COLO829 (cell line): ENCODE results near the gene SPEM3.
A peak's percentile ranks its signal among the peaks of the same experiment; 100 is the strongest.

Experiments used
- DNase-seq: peaks from one replicate; pipeline ENCODE4 v3.0.0; 2012; ENCODE audit warnings: low spot score

SPEM3 gene

DNA sequence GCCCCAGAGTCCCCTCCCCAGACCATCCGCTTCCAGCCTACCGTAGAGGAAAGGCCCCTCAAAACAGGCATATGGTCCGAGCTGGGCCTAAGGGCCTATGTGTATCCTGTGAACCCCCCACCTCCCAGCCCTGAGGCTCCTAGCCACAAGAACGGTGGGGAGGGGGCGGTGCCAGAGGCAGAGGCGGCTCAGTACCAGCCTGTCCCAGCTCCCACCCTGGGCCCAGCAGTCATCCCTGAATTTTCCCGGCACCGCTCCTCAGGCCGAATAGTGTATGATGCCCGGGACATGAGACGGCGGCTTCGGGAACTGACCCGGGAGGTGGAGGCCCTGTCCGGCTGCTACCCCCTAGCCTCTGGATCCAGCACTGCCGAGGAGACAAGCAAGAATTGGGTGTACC, 7.5 kb upstream of the SPEM3 start:
- no peak for DNase-seq

DNA sequence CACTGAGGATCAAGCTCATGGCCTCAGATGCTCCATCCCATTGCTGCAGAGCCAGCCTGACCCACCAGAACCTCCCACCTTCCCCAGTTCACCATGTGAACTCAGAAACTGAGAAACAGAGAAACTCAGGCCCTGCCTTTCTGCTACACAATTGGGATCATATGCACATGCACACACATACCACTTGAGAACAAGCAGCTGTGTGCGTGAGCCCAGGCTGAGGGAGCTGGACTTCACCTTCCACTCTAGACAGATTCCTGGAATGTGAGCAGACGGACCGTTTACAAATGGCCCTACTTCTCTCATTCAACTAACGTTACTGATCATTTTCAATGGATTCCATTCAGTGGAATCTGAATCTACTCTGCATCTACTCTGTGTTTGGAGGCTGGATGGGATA, 5.0 kb upstream of the SPEM3 start:
- no peak for DNase-seq

DNA sequence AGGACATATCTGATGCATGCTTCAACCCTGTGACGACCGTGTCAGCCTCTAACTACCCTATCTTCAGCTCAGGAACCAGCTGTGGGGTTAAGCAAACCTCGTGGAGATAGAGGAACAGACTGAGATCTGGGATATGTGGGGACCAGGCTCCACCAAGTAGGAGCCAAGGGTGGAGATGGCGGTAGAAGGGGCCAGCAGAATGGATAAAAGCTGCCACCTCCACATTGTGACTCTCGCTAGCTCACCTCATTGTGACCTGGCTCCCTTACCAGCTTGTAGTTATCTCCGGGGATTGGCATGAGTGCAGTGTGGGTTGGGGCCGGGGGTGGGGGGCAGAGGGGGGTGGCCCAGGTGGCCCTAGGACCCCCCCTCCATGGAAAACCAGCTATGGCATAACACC, 3.3 kb upstream of the SPEM3 start, which contains the start of gene SPEM2:
SPEM2 (plus strand) TSS at position 301 of the 400 bp plus-strand sequence; CDS start at position 374, 73 bp downstream.
- DNase-seq = no peak

DNA sequence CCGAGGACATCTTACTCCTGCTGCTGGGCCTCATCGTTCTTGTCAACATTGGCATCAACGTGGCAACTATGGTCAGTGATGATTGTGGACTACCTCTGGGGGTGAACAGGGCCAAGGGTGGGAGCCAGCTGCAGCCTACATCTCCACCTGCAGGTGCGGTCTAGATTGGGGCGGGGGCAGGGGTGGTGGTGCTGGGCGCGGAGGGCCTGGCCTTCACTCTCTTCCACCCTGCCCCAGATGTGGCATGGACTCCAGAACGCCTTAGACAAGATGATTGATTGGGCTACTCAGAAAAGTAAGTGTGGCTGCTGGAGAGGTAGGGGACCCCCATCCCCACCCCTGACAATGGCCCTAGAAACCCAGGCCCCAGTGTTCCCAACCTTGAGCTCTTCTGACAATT, 2.9 kb upstream of the SPEM3 start:
- no peak for DNase-seq

DNA sequence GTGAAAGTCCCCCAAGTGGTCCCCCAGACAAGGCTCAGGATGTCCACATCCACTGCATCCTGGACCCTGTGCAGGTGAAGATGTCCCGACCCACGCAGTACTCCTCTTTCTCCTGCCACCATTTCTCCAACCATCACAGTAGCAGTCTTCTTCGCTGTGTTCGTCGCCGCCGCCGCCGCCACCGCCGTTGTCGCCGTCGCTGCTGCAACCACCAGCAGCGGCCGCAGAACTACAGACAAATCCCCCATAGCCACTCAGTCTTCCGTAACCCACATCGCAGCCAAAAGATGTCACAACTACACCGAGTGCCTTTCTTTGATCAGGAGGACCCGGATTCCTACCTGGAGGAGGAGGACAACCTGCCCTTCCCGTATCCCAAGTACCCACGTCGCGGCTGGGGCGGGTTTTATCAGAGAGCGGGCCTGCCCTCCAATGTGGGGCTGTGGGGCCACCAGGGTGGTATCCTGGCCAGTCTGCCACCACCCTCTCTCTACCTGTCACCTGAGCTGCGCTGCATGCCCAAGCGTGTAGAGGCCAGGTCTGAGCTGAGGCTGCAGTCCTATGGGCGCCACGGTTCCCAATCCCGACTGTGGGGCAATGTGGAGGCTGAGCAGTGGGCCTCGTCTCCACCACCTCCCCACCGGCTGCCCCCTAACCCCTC, 2.3 kb upstream of the SPEM3 start:
- DNase-seq = no peak

DNA sequence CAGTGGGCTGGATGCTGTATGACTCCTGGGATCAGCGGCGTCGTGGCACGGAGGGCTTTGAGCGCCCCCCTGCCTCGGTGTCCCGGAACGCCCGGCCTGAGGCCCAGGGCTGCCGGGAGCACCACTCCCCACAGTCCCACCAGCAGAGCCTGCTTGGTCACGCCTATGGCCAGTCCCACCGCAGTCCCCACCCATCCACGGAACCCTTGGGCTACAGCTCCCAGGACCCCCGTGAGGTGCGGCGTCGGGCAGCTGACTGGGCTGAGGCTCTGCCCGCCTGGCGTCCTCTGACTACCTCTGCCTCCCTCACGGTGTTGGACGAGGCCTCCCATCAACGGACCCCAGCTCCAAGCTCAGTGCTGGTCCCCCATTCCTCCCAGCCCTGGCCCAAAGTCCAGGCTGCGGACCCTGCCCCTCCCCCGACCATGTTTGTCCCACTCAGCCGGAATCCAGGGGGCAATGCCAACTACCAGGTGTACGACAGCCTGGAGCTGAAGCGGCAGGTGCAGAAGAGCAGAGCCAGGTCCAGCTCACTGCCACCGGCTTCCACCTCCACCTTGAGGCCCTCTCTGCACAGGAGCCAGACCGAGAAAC, 1.7 kb upstream of the SPEM3 start:
- no peak for DNase-seq

DNA sequence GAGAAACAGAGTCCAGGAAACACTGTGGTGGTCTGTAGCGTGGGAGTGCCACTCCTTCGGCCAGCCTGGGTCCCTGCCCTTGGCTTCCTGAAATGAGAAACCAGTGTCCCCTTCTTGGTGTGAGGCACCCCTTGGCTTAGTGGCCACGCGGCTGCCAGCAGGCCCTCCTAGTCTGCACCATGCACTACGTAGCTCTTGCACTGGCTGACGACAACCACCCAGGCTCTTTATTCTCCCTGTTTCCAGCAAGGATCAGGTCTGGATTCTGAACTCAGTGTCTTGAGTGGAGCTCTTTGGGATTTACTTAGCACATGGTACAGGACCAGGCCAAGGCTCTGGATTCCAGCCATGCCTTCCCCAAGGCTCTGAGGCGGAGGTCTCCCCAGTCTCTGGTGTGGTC, 1.1 kb upstream of the SPEM3 start:
- no peak for DNase-seq

DNA sequence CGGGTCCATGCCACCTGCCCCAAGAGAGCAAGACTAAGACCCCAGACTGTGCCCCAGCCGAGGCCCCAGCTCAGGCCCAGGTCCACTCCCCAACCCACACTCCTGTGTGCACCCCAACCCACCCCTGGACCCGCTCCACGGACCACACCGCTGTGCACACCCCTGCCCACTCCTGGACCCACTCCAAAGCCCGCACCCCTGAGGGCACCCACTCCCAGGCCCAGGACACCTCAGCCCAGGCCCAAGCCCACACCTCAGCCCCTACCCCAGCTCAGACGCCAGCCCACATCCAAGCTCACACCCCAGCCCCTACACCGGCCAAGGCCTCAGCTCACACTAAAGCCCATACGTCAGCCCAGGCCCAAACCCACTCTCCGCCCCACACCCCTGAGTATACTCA, 1.1 kb downstream of the SPEM3 start:
- no peak for DNase-seq

DNA sequence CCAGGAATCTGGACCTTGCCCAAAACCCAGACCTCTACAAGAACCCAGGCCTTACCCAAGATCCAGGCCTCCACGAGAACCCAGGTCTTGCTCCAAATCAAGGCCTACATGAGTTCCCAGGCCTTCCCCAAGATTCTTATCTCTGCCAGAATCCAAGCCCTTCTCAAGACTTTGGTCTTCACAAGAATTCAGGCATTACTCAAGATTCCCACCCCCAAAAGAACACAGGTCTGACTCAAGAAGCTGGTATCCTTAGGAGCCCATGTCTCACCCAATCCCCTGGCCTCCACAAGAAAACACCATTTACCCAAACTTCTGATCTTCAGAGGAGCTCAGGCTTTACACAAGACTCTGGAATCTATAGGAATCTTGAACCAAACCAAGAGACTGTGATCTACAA, 2.6 kb downstream of the SPEM3 start:
- DNase-seq = no peak

DNA sequence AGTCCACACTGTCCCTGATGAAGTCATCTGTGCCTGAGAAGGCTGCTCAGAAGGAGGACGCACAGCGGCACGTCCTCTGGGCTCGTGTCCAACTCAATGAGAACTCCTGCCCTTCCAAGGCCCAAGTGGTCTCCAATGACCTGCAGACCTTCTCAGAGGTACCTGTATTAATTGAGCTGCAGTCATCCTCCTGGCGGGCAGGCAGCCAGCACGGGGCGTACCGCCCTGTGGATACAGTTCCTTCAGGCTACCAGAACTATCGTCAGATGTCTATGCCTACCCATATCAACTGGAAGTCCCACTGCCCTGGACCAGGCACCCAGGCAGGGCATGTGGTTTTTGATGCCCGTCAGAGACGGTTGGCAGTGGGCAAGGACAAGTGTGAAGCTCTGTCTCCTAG, 3.6 kb downstream of the SPEM3 start:
- no peak for DNase-seq

DNA sequence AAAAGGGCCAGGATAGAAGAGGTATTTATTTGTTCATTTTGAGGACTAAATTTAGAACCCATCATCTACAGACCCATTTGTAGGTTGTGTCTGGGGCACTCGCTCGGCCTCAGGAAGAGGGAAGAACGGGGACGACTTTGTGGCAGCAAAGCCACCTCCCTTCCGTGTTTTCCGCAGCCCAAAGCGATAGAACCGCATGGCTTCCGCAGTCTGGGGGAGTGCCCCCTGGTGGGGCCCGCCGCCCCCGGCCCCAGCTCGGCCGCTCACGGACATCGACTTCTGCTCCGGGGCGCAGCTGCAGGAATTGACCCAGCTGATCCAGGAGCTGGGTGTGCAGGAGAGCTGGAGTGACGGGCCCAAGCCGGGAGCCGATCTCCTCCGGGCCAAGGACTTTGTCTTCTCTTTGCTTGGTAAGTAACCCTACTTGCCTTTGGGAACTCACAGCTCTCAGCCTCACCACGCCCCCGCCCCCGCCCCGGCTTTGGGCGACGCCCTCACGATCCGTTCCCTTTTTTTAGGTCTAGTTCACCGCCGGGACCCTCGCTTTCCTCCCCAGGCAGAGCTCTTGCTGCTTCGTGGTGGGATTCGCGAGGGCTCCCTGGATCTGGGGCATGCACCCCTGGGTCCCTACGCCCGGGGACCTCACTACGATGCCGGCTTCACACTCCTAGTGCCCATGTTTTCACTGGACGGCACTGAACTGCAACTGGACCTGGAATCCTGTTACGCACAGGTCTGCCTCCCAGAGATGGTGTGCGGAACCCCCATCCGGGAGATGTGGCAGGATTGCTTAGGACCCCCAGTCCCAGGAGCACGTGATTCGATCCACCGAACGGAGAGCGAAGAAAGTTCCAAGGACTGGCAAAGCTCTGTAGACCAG, 7.3 kb downstream of the SPEM3 start:
- DNase-seq = no peak

DNA sequence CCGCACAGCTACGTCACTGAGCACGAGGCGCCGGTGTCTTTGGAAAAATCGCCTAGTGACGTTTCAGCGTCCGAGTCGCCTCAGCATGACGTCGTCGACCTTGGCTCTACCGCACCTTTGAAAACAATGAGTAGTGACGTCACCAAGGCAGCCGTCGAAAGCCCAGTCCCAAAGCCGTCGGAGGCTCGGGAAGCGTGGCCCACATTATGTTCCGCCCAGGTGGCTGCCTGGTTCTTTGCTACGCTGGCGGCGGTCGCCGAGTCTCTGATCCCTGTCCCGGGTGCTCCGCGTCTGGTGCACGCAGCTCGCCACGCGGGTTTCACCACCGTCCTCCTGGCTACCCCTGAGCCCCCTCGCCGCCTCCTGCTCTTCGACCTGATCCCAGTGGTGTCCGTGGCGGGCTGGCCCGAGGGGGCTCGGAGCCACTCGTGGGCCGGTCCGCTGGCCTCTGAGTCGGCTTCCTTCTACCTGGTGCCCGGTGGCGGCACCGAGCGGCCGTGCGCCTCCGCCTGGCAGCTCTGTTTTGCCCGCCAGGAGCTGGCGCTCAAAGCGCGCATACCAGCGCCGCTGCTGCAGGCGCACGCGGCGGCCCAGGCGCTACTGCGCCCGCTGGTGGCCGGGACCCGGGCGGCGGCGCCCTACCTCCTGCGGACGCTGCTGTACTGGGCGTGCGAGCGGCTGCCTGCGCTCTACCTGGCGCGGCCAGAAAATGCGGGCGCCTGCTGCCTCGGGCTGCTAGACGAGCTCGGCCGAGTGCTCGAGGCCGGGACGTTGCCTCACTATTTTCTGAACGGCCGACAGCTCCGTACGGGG, 8.1 kb downstream of the SPEM3 start:
- peak; percentile 29 for DNase-seq

DNA sequence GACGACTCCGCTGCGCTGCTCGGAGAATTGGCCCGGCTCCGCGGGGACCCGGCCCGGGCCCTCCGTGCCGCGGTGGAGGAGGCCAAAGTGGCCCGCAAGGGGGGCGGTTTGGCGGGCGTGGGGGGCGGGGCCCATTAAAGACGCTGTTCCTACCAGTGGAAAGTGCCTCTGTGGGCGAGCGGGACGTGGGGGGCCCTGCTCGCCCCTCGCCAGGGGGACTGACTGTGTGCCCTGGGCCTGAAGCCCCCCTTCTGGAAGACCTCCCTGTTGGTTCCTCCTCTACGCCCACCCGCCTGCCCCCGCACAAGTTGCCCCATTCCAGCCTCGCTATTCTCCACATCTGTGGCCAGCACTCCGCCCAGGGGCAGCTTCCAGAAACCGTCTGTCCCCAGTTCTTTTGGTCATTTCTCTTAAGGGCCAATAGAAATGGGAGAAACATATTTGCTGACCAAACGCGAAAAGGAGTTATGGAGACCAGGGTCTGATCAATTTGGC, 8.8 kb downstream of the SPEM3 start:
- no peak for DNase-seq

DNA sequence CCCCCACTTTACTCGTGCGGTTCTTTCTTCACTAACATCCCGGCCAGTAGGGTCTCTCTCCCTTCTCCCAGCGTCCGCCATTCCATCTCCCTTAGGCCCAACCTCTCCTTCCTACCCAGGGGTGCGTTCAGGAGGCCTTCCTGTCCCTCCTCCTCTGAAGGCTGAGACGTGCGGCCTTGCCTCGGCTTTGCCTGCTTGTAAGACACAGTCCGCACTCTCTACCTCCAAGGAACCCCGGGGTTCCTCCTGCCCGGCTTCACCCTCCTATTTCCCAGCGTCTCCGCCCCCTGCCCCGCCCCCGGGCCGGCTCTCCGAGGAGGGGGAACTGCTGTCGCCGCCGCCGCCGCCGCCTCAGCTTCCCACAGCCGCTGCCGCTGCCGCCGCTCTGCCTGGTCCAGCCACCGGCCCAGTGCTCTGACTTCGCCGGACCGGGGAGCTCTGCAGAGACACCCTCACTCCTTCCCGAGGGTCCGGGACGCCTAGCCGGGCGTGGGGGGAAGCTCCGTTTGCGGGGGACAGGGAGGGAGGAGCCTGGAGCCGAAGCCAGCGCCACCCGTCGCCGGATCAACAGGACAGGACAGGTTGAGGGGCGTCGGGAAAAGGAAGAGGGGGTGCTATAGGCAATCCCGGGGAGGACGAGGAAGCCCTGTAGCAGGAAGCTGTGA, 9.4 kb downstream of the SPEM3 start:
- no peak for DNase-seq

DNA sequence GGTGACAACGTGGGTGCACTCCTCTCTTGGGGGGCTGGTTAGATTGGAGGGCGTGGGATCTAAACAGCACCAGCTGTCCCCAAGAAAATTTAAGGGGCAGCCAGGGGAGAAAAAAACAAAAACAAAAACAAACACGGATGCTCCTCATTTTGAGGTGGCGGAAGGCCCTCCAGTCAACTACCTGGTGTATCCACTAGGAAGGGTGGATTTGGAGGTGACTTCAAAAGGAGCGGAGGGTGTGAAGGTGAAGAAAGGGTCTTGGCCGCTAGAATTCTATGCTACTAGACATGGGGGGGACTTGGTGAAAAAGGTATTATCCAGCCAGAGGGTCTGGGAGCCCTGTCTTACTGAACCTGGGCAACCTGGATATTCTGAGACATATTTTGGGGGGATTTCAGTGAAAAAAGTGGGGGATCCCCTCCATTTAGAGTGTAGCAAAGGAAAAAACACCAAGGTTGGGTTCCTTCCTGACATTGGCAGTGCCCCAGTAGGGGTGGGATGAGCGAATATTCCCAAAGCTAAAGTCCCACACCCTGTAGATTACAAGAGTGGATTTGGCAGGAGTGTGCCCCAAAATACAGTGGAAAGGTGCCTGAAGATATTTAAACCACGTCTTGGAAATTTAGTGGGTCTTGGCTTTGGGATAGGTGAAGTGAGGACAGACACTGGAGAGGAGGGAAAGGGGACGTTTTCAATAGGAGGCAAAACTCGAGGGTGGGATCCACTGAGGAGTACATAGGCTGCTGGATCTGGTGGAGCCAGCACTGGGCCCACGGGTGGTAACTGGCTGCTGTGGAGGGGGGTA, 10.2 kb downstream of the SPEM3 start:
- DNase-seq = no peak

DNA sequence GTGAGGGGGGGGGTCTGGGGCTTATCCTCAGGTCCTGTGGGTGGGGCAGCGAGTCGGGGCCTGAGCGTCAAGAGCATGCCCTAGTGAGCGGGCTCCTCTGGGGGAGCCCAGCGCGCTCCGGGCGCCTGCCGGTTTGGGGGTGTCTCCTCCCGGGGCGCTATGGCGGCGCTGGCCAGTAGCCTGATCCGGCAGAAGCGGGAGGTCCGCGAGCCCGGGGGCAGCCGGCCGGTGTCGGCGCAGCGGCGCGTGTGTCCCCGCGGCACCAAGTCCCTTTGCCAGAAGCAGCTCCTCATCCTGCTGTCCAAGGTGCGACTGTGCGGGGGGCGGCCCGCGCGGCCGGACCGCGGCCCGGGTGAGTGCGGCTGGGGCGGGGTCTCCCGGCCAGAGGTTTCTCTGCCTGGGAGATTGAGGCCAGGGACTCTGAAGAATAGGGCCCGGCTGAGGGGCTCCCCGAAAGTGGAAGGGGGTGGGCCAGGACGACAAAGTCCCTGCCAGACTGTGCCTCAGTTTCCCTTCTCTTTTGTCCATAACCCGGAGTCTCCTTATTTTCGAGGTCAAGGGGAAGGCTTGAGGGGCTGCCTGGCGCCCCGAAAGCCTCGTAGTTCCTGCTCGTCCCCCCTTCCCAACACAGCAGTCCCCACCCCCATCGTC, 10.9 kb downstream of the SPEM3 start, which contains the start of gene FGF11:
FGF11 (plus strand) TSS at position 51 of the 651 bp plus-strand sequence; CDS start at position 160, 109 bp downstream.
- no peak for DNase-seq

DNA sequence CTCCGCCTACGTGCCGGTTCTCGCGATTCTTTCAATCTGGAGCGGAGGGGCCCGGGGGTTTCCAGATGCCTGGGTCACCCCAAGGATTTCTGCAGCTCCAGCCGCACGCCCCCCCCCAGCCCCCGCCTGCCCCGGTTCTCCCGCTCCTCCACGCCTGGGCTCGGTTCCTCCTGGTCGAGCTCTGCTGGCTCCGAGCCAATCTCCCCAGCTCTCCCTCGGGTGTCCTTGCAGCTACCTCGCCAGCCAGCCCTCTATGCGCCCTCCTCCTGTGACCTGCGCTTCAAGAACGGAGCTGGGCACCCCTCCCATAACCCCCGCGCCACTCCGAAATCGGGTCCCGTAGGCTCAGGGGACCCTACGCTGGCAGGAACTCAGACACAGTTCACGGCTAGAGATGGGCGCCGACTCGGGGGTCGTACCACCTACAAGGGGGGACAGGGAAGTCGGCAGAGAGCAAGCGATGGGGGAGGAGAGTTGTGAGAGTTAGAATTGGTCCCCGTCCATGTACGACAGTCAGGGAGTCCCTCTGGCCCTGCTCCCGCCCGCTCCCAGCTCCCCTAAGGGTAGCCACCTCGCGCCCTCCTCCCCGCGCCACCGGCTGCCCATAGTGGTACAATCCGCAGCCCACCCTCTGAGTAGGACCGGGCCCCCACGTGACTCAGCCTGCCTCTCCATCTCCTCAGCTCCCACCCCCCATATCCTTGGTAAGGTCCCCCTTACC, 11.6 kb downstream of the SPEM3 start:
- no peak for DNase-seq

DNA sequence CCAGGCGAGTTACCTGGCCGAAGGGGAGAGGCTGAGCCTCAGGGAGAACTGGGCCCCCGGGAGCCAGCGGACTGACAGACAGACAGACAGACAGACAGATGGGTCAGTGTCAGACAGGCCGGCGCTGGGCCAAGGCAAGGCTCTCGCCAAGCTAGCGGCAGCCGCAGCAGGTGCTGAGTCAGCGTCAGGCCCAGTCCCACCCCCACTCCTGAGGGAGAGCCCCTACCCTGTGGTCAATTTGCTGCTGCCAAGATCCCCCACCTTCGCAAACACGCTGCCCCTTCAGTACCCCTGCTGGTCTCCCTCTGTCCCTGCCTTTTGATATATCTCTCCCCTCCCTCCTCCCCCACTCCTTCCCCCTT, 12.2 kb downstream of the SPEM3 start:
- no peak for DNase-seq

DNA sequence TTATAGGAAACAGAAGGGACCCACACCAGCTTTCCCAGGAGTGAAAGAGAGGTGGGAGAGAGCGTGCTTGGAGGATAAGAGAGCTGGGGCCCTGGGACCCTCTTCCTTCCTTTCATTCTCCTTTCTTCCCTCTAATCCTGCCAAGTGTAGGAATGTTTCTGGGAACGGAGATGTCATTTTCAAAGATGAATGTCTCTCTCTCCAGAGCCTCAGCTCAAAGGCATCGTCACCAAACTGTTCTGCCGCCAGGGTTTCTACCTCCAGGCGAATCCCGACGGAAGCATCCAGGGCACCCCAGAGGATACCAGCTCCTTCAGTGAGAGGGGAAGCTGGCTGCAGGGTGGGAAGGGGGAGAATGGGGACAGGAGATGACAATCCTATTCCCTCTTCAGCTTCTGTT, 12.6 kb downstream of the SPEM3 start:
- no peak for DNase-seq
